Esophagus (tissue), 2 donors: ENCODE data around the gene SCN8A. TPM values are rescaled to one million over a fixed set of nuclear protein-coding genes. Genes with fewer than 3 reads are reported as not detected.

ENCODE experiments used
- H3K27ac ChIP-seq, 2 donors: one replicate each; pipeline ENCODE4 v1.5.1; 2013; ENCODE audit warnings: low read depth in 2 of 2, mild to moderate bottlenecking in 2 of 2, inconsistent platforms in 1 of 2, low read length in 1 of 2, moderate library complexity in 1 of 2
- H3K27me3 ChIP-seq, 2 donors: one replicate each; pipeline ENCODE4 v1.6.1; 2013; ENCODE audit warnings: low read length in 2 of 2, control low read depth in 1 of 2, mild to moderate bottlenecking in 1 of 2; ENCODE audit not compliant: insufficient read depth in 2 of 2, control insufficient read depth in 1 of 2
- H3K36me3 ChIP-seq, 2 donors: one replicate each; pipeline ENCODE4 v1.6.1; 2013; ENCODE audit warnings: low read length in 1 of 2; ENCODE audit not compliant: control insufficient read depth in 2 of 2, insufficient read depth in 2 of 2
- H3K4me1 ChIP-seq, 2 donors: one replicate each; pipeline ENCODE4 v1.6.1; 2013; ENCODE audit warnings: low read length in 1 of 2; ENCODE audit not compliant: control insufficient read depth in 2 of 2, insufficient read depth in 2 of 2
- H3K4me3 ChIP-seq, 2 donors: one replicate each; pipeline ENCODE4 v1.5.1; 2013; ENCODE audit warnings: low read length in 2 of 2, mild to moderate bottlenecking in 2 of 2, low read depth in 1 of 2, moderate library complexity in 1 of 2
- H3K9me3 ChIP-seq, 2 donors: one replicate each; pipeline ENCODE4 v1.6.1; 2013; ENCODE audit warnings: mild to moderate bottlenecking in 2 of 2, low read depth in 1 of 2, low read length in 1 of 2, moderate library complexity in 1 of 2; ENCODE audit not compliant: control insufficient read depth in 2 of 2, insufficient read depth in 1 of 2
- WGBS, 2 donors: extraction: QIAGEN DNeasy Blood & Tissue Kit; methylation state at CpG; one replicate each; pipeline ENCODE4 v1.1.7; 2013; 5-methylcytosine and 5-hydroxymethylcytosine counted together
- polyA plus RNA-seq, 2 donors: library from polyadenylated mRNA; stranded (reverse); fragments of 200-250 nt; gene quantifications; one replicate each; pipeline ENCODE4 v1.2.3, GENCODE V29; 2013
- donor health status: healthy with polysubstance abuse.
- donor health status: Bipolar disorder and iron deficiency.

SCN8A gene
- polyA plus RNA-seq, 2 donors, result 0.09 to 0.14 TPM

DNA sequence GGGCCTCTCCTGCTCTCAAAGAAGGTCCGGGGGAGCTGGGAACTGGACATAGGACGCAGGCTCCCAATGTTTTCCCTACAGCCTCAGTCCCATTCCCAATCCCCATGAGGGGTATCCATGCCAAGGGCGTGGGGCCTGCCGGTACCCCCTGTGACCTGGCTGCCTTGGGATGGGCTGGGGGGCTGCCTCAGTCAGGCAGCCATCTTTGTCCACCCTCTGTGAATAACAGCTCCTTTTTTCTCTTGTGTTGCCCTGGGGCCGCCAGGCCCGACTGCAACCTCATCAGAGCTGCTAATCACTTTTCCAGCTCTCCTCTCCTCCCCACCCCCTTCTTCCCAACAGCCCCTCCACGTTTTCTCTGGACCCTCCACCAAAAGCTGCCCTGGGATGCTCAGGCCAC is 246.3 kb downstream of the SCN8A start:
- Histone ChIP-seq H3K4me1 (peaks cover 0 to 2% of the 10 kb centered on the region in 2 donors), H3K9me3 (no peaks in the 10 kb centered on the region), H3K27me3 (no peaks in the 10 kb centered on the region), H3K27ac (no peak overlapping the region), H3K36me3 (no peaks in the 10 kb centered on the region), H3K4me3 (no peak overlapping the region)
- 73 to 76% methylated on average over 7 of the region's 7 CpGs for WGBS, 2 donors

DNA sequence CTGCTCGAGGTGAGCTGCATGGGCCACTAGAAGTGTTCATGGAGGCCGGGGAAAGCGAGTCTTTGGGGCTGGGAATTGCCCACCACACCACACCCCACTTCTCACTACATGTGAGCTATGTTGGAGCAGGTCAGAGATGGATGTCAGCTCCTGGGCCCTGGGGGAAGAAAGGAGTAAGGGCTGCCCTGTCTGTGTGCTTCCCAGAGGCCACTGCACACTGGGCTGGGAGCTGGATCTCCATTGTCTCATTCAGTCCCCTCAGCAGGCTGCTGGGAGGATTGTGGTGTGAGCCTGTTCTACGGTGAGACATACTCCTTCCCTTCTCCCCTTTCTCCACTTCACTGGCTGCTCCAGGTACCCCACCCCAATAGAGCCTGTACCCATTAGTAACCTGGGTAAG is 247.0 kb downstream of the SCN8A start:
- Histone ChIP-seq H3K9me3 (no peaks in the 10 kb centered on the region), H3K27me3 (no peaks in the 10 kb centered on the region), H3K27ac (no peak overlapping the region), H3K4me3 (no peak overlapping the region), H3K4me1 (peaks cover 0 to 2% of the 10 kb centered on the region in 2 donors), H3K36me3 (no peaks in the 10 kb centered on the region)
- WGBS, 2 donors, result 67 to 73% methylated on average over 4 of the region's 4 CpGs

- Histone ChIP-seq H3K4me1 (no peaks in the 10 kb centered on the region), H3K4me3 (no peak overlapping the region), H3K27ac (no peak overlapping the region), H3K9me3 (no peaks in the 10 kb centered on the region), H3K36me3 (no peaks in the 10 kb centered on the region), H3K27me3 (no peaks in the 10 kb centered on the region)
- 54 to 65% methylated on average over 4 of the region's 4 CpGs for WGBS, 2 donors
These were observed 247.7 kb downstream of the SCN8A start for GRCh38 chr12:51838762-51839161.

DNA sequence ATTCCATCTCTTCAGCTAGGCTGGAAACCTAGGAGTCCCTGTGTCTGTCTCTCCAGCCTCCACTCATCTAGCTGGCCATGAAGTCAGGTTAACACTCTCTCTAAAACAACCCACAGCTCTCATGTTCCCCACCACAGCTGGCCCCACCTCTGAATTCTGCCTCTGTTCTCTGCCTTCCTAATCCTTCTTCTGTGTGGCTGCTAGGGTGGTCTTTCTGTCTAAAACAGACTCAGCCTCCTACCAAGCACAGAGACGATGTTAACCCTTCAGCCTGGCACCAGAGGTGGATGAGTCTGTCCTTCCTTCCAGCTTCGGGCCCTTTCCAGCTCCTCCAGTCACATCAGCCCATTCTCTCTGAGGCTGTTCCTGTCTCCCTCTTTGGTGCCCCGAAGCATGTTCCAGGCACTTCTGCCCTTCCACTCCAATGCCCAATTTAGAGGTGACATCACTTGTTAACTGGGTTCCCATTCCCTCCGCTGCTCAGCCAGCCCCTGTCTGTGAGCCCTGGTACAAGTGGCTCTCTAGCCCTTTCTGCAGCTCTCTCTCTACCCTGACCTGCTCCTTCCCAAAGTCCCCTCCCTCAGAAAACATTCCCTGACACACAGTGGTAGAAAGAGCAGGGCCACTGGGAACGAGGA is 248.4 kb downstream of the SCN8A start:
- Histone ChIP-seq H3K9me3 (no peaks in the 10 kb centered on the region), H3K4me1 (no peaks in the 10 kb centered on the region), H3K4me3 (no peak overlapping the region), H3K27me3 (no peaks in the 10 kb centered on the region), H3K36me3 (no peaks in the 10 kb centered on the region), H3K27ac (no peak overlapping the region)
- 72 to 75% methylated on average over 5 of the region's 5 CpGs for WGBS, 2 donors

DNA sequence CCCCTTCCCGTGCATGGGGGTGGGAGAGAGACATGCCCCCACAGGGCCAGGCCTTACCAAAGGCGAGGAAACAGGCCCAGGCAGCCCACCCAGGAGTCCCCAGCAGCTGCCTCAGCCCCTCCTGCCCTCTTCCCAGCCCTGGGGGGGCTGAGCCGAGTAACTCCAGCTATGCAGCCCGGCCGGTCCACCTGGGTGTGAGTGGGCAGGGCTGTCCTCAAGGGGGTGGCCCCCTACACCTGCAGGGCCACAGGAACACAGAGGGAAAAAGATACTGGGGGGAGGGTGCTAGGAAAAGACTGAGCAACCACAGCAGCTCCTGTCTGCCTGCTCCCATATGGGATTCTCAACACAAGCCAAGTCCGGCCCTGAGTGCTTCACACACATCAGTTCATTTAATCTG is 249.9 kb downstream of the SCN8A start:
- Histone ChIP-seq H3K36me3 (no peaks in the 10 kb centered on the region), H3K27me3 (peaks cover 0 to 2% of the 10 kb centered on the region in 2 donors), H3K9me3 (no peaks in the 10 kb centered on the region), H3K27ac (no peak overlapping the region), H3K4me3 (no peak overlapping the region), H3K4me1 (no peaks in the 10 kb centered on the region)
- WGBS, 2 donors, result 71 to 81% methylated on average over 6 of the region's 6 CpGs

- H3K36me3 ChIP-seq, result no peaks in the 10 kb centered on the region
- H3K9me3 ChIP-seq, result no peaks in the 10 kb centered on the region
- H3K27me3 ChIP-seq, result peaks cover 0 to 8% of the 10 kb centered on the region in 2 donors
- 32 to 45% methylated on average over 6 of the region's 6 CpGs for WGBS, 2 donors
- H3K27ac ChIP-seq, result no peak overlapping the region
- H3K4me1 ChIP-seq, result peaks cover 0 to 5% of the 10 kb centered on the region in 2 donors
- no peak overlapping the region for H3K4me3 ChIP-seq
These were observed 250.7 kb downstream of the SCN8A start for GRCh38 chr12:51841727-51842126.

GRCh38 chr12:51844854-51845253 is 253.8 kb downstream of the SCN8A start:
- Histone ChIP-seq H3K27ac (no peak overlapping the region), H3K36me3 (no peaks in the 10 kb centered on the region), H3K9me3 (no peaks in the 10 kb centered on the region), H3K4me1 (peaks cover 4 to 7% of the 10 kb centered on the region in 2 donors), H3K4me3 (no peak overlapping the region), H3K27me3 (peaks cover 0 to 14% of the 10 kb centered on the region in 2 donors)
- WGBS, 2 donors, result 84 to 89% methylated on average over 4 of the region's 4 CpGs

- no peak overlapping the region for H3K4me3 ChIP-seq
- no peaks in the 10 kb centered on the region for H3K36me3 ChIP-seq
- H3K9me3 ChIP-seq, result no peaks in the 10 kb centered on the region
- H3K27me3 ChIP-seq, result peaks cover 0 to 14% of the 10 kb centered on the region in 2 donors
- peaks cover 4 to 7% of the 10 kb centered on the region in 2 donors for H3K4me1 ChIP-seq
- H3K27ac ChIP-seq, result no peak overlapping the region
- 66 to 74% methylated on average over 7 of the region's 7 CpGs for WGBS, 2 donors
These were observed 254.4 kb downstream of the SCN8A start for GRCh38 chr12:51845482-51845881.

DNA sequence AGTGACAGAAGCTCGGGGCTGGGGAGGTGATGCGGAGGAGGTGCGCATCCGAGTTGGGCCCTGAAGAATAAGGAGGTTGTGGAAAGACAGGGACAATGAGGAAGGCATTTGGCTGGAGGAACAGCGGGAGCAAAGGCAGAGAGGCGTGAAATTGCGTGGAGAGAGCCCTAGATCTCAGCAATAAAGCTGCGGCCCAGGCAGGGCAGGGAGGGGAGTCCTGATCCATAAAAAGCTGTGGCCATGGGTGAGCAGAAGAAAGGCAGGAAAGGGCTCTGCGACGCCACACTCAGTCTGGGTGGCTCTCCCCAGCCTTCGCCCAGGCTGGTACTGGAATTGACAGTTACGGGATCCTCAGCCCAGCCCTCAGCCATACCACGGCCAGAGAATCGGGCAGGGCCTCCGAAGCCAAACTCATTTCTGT is 255.2 kb downstream of the SCN8A start:
- peaks cover 4 to 7% of the 10 kb centered on the region in 2 donors for H3K4me1 ChIP-seq
- no peak overlapping the region for H3K27ac ChIP-seq
- no peaks in the 10 kb centered on the region for H3K9me3 ChIP-seq
- H3K27me3 ChIP-seq, result peaks cover 0 to 14% of the 10 kb centered on the region in 2 donors
- no peak overlapping the region for H3K4me3 ChIP-seq
- no peaks in the 10 kb centered on the region for H3K36me3 ChIP-seq
- 70 to 77% methylated on average over 15 of the region's 15 CpGs for WGBS, 2 donors
